HCT116 (cell line): ENCODE measurements around the gene TRAPPC12. TPM values are rescaled to one million over a fixed set of nuclear protein-coding genes. Genes with fewer than 3 reads are reported as not detected.

Source experiments
- ATAC-seq: fragments of 200-7000 bp; cut with Tn5 transposase; 2 replicates; pipeline ENCODE4 v1.9.1; 2020; ENCODE audit warnings: mild to moderate bottlenecking, moderate library complexity
- BruUV-seq: library from RNA; stranded (reverse); fragments of 400-500 nt; replicated peaks from 2 replicates; lab custom pipeline; 2021; lab: Mats Ljungman, UMichigan
- CTCF ChIA-PET: fragments of 300-600 bp; sonication (Branson Sonifier 250); formaldehyde crosslinking; loops from one replicate; lab custom pipeline; 2021; ENCODE audit warnings: antibody characterized with exemption; lab: Charles Lee
- POLR2A ChIA-PET: fragments of 300-600, 350-600 bp; sonication (Branson Sonifier 250); formaldehyde crosslinking; loops from one replicate; lab custom pipeline; 2021; ENCODE audit warnings: antibody characterized with exemption; lab: Charles Lee
- RAD21 ChIA-PET, 2 experiments: fragments of 300-600 bp; sonication (Branson Sonifier 250); formaldehyde crosslinking; loops; one replicate each; lab custom pipeline; 2023; ENCODE audit warnings: low total read pairs in 2 of 2; ENCODE audit not compliant: uncharacterized antibody in 2 of 2, unreplicated experiment in 2 of 2, low non-redundant PET in 1 of 2; lab: Charles Lee
- DNase-seq: peaks from one replicate; pipeline ENCODE4 v3.0.0-alpha.2; 2010; ENCODE audit warnings: low read depth, low spot score
- H2AFZ ChIP-seq: fragments of 200-600 bp; shearing (Covaris generic), sonication (generic); 2 replicates; pipeline ENCODE4 v1.6.1; 2017; ENCODE audit warnings: low read depth, mixed run types, mixed read lengths, antibody characterized with exemption, low read length; ENCODE audit not compliant: poor library complexity, severe bottlenecking
- H3K27ac ChIP-seq: 2 replicates; pipeline ENCODE4 v1.5.1; 2012; ENCODE audit warnings: low read depth, low read length
- H3K27me3 ChIP-seq: fragments of 200-600 bp; sonication (generic); 2 replicates; pipeline ENCODE4 v1.6.1; 2016; ENCODE audit warnings: mixed run types, low read length, mixed read lengths; ENCODE audit not compliant: insufficient read depth
- H3K36me3 ChIP-seq, 2 experiments: fragments of 200-500 bp in 1 of 2; fragments of 200-600 bp in 1 of 2; sonication (Bioruptor generic) in 1 of 2; sonication (generic) in 1 of 2; 2 replicates each; pipeline versions ENCODE4 v1.5.1 to v1.6.1; 2014 to 2016; ENCODE audit warnings: low read length in 2 of 2, inconsistent platforms in 1 of 2, mixed read lengths in 1 of 2, mixed run types in 1 of 2; ENCODE audit not compliant: insufficient read depth in 2 of 2, control insufficient read depth in 1 of 2
- H3K4me1 ChIP-seq, 2 experiments: fragments of 200-600 bp in 1 of 2; sonication (generic) in 1 of 2; 2 replicates each; pipeline versions ENCODE4 v1.5.1 to v1.6.1; 2012 to 2017; ENCODE audit warnings: low read length in 2 of 2, inconsistent platforms in 1 of 2, mild to moderate bottlenecking in 1 of 2, mixed read lengths in 1 of 2, mixed run types in 1 of 2, moderate library complexity in 1 of 2; ENCODE audit not compliant: insufficient read depth in 2 of 2, control insufficient read depth in 1 of 2
- H3K4me2 ChIP-seq: fragments of 200-600 bp; sonication (generic); 2 replicates; pipeline ENCODE4 v1.6.1; 2017; ENCODE audit warnings: mixed run types, low read length, mixed read lengths
- H3K4me3 ChIP-seq, 2 experiments: fragments of 200-600 bp in 1 of 2; sonication (generic) in 1 of 2; replicated peaks in 1 of 2; 2 replicates each; pipeline ENCODE4 v1.5.1; 2011 to 2016; ENCODE audit warnings: low read length in 2 of 2, control low read depth in 1 of 2, low read depth in 1 of 2, mild to moderate bottlenecking in 1 of 2, mixed read lengths in 1 of 2, mixed run types in 1 of 2
- H3K79me2 ChIP-seq: fragments of 200-600 bp; sonication (generic); 2 replicates; pipeline ENCODE4 v1.6.1; 2017; ENCODE audit warnings: mild to moderate bottlenecking, mixed run types, low read length, moderate library complexity, mixed read lengths; ENCODE audit not compliant: insufficient read depth
- H3K9ac ChIP-seq: fragments of 200-600 bp; sonication (generic); 2 replicates; pipeline ENCODE4 v1.6.1; 2016; ENCODE audit warnings: low read length, mixed read lengths
- H3K9me2 ChIP-seq: fragments of 200-600 bp; sonication (generic), shearing (Covaris generic); 2 replicates; pipeline ENCODE4 v1.6.1; 2017; ENCODE audit warnings: mixed run types, mild to moderate bottlenecking, moderate library complexity; ENCODE audit not compliant: insufficient read depth
- H3K9me3 ChIP-seq, 2 experiments: fragments of 200-500 bp in 1 of 2; fragments of 200-600 bp in 1 of 2; sonication (Bioruptor generic) in 1 of 2; sonication (generic) in 1 of 2; 2 replicates each; pipeline ENCODE4 v1.6.1; 2014 to 2017; ENCODE audit warnings: low read length in 2 of 2, mixed read lengths in 2 of 2, inconsistent platforms in 1 of 2, low read depth in 1 of 2, mild to moderate bottlenecking in 1 of 2, mixed run types in 1 of 2, moderate library complexity in 1 of 2; ENCODE audit not compliant: control insufficient read depth in 1 of 2, insufficient read depth in 1 of 2
- H4K20me1 ChIP-seq: fragments of 200-600 bp; sonication (generic), shearing (Covaris generic); 2 replicates; pipeline ENCODE4 v1.6.1; 2017; ENCODE audit warnings: mixed run types, mild to moderate bottlenecking, moderate library complexity; ENCODE audit not compliant: insufficient read depth
- CBX3 ChIP-seq: IDR thresholded peaks from 2 replicates; pipeline ENCODE4 v1.6.1; 2012; ENCODE audit warnings: low read depth
- CEBPB ChIP-seq: IDR thresholded peaks from 2 replicates; pipeline ENCODE4 v1.6.1; 2012; ENCODE audit warnings: low read depth
- EGR1 ChIP-seq: IDR thresholded peaks from 2 replicates; pipeline ENCODE4 v1.6.1; 2012; ENCODE audit warnings: low read depth
- ELF1 ChIP-seq: IDR thresholded peaks from 2 replicates; pipeline ENCODE4 v1.6.1; 2012; ENCODE audit warnings: low read depth, borderline replicate concordance
- EZH2 ChIP-seq: fragments of 200-600 bp; sonication (generic); IDR thresholded peaks from 2 replicates; pipeline ENCODE4 v1.6.1; 2017; ENCODE audit warnings: antibody characterized with exemption, mixed run types
- EZH2phosphoT487 ChIP-seq: fragments of 200-600 bp; IDR thresholded peaks from 2 replicates; pipeline ENCODE4 v1.6.1; 2018; ENCODE audit warnings: antibody characterized with exemption, borderline replicate concordance
- POLR2A ChIP-seq: IDR thresholded peaks from 2 replicates; pipeline ENCODE4 v1.7.0; 2011; ENCODE audit warnings: borderline replicate concordance; ENCODE audit not compliant: insufficient read depth, insufficient read length; ENCODE audit errors: extremely low read depth
- POLR2AphosphoS5 ChIP-seq: IDR thresholded peaks from 2 replicates; pipeline ENCODE4 v1.6.1; 2011; ENCODE audit warnings: mild to moderate bottlenecking, low read depth, low read length, moderate library complexity
- SIN3A ChIP-seq: IDR thresholded peaks from 2 replicates; pipeline ENCODE4 v1.6.1; 2012; ENCODE audit warnings: low read depth
- SP1 ChIP-seq: IDR thresholded peaks from 2 replicates; pipeline ENCODE4 v1.6.1; 2012; ENCODE audit warnings: low read depth
- SRF ChIP-seq: IDR thresholded peaks from 2 replicates; pipeline ENCODE4 v1.6.1; 2012; ENCODE audit warnings: low read depth
- TCF7L2 ChIP-seq: IDR thresholded peaks from 2 replicates; pipeline ENCODE4 v1.7.0; 2011; ENCODE audit warnings: borderline replicate concordance, inconsistent platforms; ENCODE audit not compliant: insufficient read depth, insufficient read length; ENCODE audit errors: extremely low read depth
- YY1 ChIP-seq: IDR thresholded peaks from 2 replicates; pipeline ENCODE4 v1.6.1; 2011; ENCODE audit warnings: low read length, low read depth, moderate library complexity, mild to moderate bottlenecking; ENCODE audit not compliant: insufficient replicate concordance; ENCODE audit errors: extremely low read depth
- ZFX ChIP-seq: fragments of 450-650 bp; IDR thresholded peaks from 2 replicates; pipeline ENCODE4 v1.6.1; 2017
- ZNF274 ChIP-seq: fragments of 200-500 bp; sonication (Bioruptor generic); IDR thresholded peaks from 2 replicates; pipeline ENCODE4 v1.6.1; 2014; ENCODE audit warnings: mild to moderate bottlenecking, low read depth, low read length, inconsistent platforms
- intact Hi-C: fragments of 100-400 bp; cut with micrococcal nuclease; formaldehyde crosslinking; loops from 2 replicates; pipeline ENCODE4 v1.10.0; 2022
- total RNA-seq: library from RNA; stranded (reverse); gene quantifications from one replicate; pipeline ENCODE4 v1.2.1, GENCODE V29; 2021; ENCODE audit not compliant: unreplicated experiment
- TF ChIP-seq, protein P1 (sequence below): IDR thresholded peaks from 2 replicates; pipeline ENCODE4 v1.6.1; 2012
- TF ChIP-seq, protein P2 (sequence below): IDR thresholded peaks from 2 replicates; pipeline ENCODE4 v1.6.1; 2012
- TF ChIP-seq, protein P3 (sequence below), 3 experiments: fragments of 200-600 bp in 1 of 3; sonication (generic) in 1 of 3; IDR thresholded peaks in 2 of 3; conservative IDR thresholded peaks in 1 of 3; 2 replicates each; pipeline ENCODE4 v1.5.1; 2012 to 2017; ENCODE audit warnings: low read depth in 2 of 3, low read length in 2 of 3, antibody characterized with exemption in 1 of 3, borderline replicate concordance in 1 of 3, control low read depth in 1 of 3, mild to moderate bottlenecking in 1 of 3, mixed read lengths in 1 of 3, mixed run types in 1 of 3, moderate library complexity in 1 of 3; ENCODE audit not compliant: insufficient read depth in 1 of 3

TRAPPC12 gene
- total RNA-seq, 1 experiment from 2014 or later, result 47.4 TPM

DNA sequence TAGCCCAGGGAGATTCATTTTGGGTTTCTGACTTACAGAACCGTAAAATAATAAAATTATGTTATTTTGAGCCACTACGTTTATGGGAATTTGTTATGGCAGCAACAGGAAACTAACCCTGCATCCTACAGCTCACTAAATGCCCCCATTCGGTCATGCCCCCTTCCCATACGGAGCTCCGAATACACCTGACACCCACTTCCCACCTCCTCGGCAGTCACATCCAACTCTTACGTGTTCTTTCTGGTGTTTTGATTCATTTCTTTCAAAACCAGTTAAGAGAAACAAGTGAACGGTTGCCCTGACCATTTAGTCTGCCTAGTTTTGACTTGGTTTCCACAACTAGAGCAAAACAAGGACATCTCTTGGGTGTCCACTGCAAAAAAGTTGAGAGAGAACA, 21.6 kb upstream of the TRAPPC12 start:
- ChIA-PET CTCF (no interaction called here), RAD21 (no interaction called here), POLR2A (no interaction called here)
- H3K36me3 ChIP-seq, result peaks cover 0 to 11% of the 10 kb centered on the region in 2 experiments; a peak in 2 of 4 replicates
- no peak for TF ChIP-seq SP1
- TF ChIP-seq TCF7L2, result no peak
- no peak for TF ChIP-seq EGR1
- no peak for TF ChIP-seq ELF1
- no peak for TF ChIP-seq EZH2
- TF ChIP-seq CBX3, result no peak
- no peak for TF ChIP-seq ZNF274
- no peak for TF ChIP-seq CEBPB
- no peak for TF ChIP-seq SRF
- TF ChIP-seq, protein P1, sequence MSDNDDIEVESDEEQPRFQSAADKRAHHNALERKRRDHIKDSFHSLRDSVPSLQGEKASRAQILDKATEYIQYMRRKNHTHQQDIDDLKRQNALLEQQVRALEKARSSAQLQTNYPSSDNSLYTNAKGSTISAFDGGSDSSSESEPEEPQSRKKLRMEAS, result no peak
- TF ChIP-seq YY1, result no peak
- TF ChIP-seq POLR2A, result no peak
- TF ChIP-seq ZFX, result no peak
- TF ChIP-seq, protein P2, sequence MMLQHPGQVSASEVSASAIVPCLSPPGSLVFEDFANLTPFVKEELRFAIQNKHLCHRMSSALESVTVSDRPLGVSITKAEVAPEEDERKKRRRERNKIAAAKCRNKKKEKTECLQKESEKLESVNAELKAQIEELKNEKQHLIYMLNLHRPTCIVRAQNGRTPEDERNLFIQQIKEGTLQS, result no peak
- no peak for TF ChIP-seq POLR2AphosphoS5
- TF ChIP-seq, protein P3, sequence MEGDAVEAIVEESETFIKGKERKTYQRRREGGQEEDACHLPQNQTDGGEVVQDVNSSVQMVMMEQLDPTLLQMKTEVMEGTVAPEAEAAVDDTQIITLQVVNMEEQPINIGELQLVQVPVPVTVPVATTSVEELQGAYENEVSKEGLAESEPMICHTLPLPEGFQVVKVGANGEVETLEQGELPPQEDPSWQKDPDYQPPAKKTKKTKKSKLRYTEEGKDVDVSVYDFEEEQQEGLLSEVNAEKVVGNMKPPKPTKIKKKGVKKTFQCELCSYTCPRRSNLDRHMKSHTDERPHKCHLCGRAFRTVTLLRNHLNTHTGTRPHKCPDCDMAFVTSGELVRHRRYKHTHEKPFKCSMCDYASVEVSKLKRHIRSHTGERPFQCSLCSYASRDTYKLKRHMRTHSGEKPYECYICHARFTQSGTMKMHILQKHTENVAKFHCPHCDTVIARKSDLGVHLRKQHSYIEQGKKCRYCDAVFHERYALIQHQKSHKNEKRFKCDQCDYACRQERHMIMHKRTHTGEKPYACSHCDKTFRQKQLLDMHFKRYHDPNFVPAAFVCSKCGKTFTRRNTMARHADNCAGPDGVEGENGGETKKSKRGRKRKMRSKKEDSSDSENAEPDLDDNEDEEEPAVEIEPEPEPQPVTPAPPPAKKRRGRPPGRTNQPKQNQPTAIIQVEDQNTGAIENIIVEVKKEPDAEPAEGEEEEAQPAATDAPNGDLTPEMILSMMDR (IDR thresholded peaks at IDR 0.05 in 2 of 3, conservative IDR thresholded peaks at IDR 0.05 in 1 of 3; ENCODE audit: borderline replicate concordance in 1 of 3, insufficient read depth in 1 of 3, low read depth in 2 of 3, low read length in 2 of 3), result no peak
- TF ChIP-seq SIN3A, result no peak
- no peak for TF ChIP-seq EZH2phosphoT487
- peaks cover 59% of the 10 kb centered on the region for H3K79me2 ChIP-seq
- H4K20me1 ChIP-seq, result peaks cover 4% of the 10 kb centered on the region; the same call in 1 of the 2 replicates
- H3K4me1 ChIP-seq, result no peaks in the 10 kb centered on the region
- H3K9me2 ChIP-seq, result no peaks in the 10 kb centered on the region
- ATAC-seq (no peak), DNase-seq (no peak)
- H3K27me3 ChIP-seq, result no peaks in the 10 kb centered on the region
- no peaks in the 10 kb centered on the region for H3K9me3 ChIP-seq
- H2AFZ ChIP-seq, result no peak overlapping the region
- no peak overlapping the region for H3K4me2 ChIP-seq
- no TSS peak for BruUV-seq
- H3K27ac ChIP-seq, result no peak overlapping the region
- no peak overlapping the region for H3K4me3 ChIP-seq
- H3K9ac ChIP-seq, result no peak overlapping the region
- intact Hi-C loops, result no loop called here
